HEK293 (cell line): ENCODE results near the gene IL1A.

ENCODE experiments used
- CTCF ChIP-seq: fragments of 450-650 bp; formaldehyde crosslinking; IDR thresholded peaks from 2 replicates; pipeline ENCODE4 v1.5.1; 2016; ENCODE audit warnings: missing biosample characterization, missing genetic modification characterization
- IKZF3 ChIP-seq: fragments of 450-650 bp; IDR thresholded peaks from 2 replicates; pipeline ENCODE4 v1.5.0; 2018; ENCODE audit warnings: missing biosample characterization, mild to moderate bottlenecking, missing genetic modification characterization, moderate library complexity
- KLF1 ChIP-seq: fragments of 450-650 bp; formaldehyde crosslinking; IDR thresholded peaks from 2 replicates; pipeline ENCODE4 v1.5.1; 2016; ENCODE audit warnings: missing biosample characterization, missing genetic modification characterization
- ZNF132 ChIP-seq: fragments of 450-650 bp; formaldehyde crosslinking; IDR thresholded peaks from 2 replicates; pipeline ENCODE4 v1.5.1; 2017; ENCODE audit warnings: missing biosample characterization, missing genetic modification characterization, borderline replicate concordance
- ZNF19 ChIP-seq: fragments of 450-650 bp; formaldehyde crosslinking; IDR thresholded peaks from 2 replicates; pipeline ENCODE4; 2016; ENCODE audit warnings: missing biosample characterization, missing genetic modification characterization, low read depth
- ZNF362 ChIP-seq: fragments of 450-650 bp; formaldehyde crosslinking; IDR thresholded peaks from 2 replicates; pipeline ENCODE4 v1.5.1; 2016; ENCODE audit warnings: missing biosample characterization, missing genetic modification characterization
- ZNF391 ChIP-seq: fragments of 450-650 bp; formaldehyde crosslinking; IDR thresholded peaks from 2 replicates; pipeline ENCODE4 v1.5.1; 2016; ENCODE audit warnings: low read depth, missing biosample characterization, missing genetic modification characterization, borderline replicate concordance
- ZNF658 ChIP-seq: fragments of 450-650 bp; formaldehyde crosslinking; IDR thresholded peaks from 2 replicates; pipeline ENCODE4; 2016; ENCODE audit warnings: missing biosample characterization, missing genetic modification characterization

DNA sequence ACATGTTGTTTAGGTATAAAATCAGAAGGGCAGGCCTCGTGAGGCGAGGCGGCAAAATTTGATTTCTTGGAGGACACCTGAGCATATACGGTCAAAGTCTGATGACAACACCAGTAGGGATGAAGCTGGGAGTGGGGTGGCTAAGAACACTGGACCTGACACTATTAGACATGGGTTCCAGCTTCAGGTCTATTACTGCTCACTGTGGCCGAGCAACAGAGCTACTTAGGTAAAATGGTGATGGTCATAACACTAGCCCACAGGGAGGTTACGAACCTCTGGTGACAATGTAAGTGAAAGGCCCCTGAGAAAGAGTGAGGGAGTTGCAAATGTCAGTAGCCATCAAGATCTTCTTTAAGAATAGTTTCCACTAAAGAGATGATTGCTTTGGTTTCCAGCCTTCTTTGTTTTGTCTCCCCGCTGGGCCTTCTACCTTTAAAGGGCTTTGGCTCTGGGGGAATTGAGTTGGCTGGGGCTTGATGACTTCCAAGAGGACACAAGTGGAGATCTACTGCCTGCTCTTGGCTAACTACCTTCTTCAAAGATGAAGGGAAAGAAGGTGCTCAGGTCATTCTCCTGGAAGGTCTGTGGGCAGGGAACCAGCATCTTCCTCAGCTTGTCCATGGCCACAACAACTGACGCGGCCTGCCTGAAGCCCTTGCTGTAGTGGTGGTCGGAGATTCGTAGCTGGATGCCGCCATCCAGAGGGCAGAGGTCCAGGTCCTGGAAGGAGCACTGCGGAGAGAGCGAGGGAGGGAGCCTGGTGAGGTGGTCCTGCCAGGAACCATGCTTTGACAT, 48.7 kb upstream of the IL1A start:
- TF ChIP-seq ZNF658 (tag by site-specific recombination), result no peak
- TF ChIP-seq CTCF (tag by site-specific recombination), result no peak
- no peak for TF ChIP-seq ZNF362 (tag by site-specific recombination)
- TF ChIP-seq KLF1 (tag by site-specific recombination), result no peak
- no peak for TF ChIP-seq ZNF132 (tag by site-specific recombination)
- no peak for TF ChIP-seq ZNF391 (tag by site-specific recombination)
- no peak for TF ChIP-seq ZNF19
- no peak for TF ChIP-seq IKZF3 (tag by site-specific recombination)
